Left renal cortex interstitium (tissue), 4 donors: ENCODE results near the gene EHMT1. TPM values are rescaled to one million over a fixed set of nuclear protein-coding genes. Genes with fewer than 3 reads are reported as not detected.

Experiments used
- DNase-seq, 4 donors: peaks; one replicate each; pipeline ENCODE4 v3.0.0-alpha.2; 2013; ENCODE audit warnings: low read depth in 4 of 4, low spot score in 2 of 4, missing footprints in 1 of 4
- polyA plus RNA-seq, 4 donors: library from polyadenylated mRNA; unstranded; fragments of 120-200 nt; gene quantifications; one replicate each; pipeline ENCODE4 v1.2.1, GENCODE V29; 2013; ENCODE audit not compliant: insufficient read length in 4 of 4

The EHMT1 gene
- polyA plus RNA-seq, 4 donors, result 64.0 to 89.3 (median 74.9) TPM

- DNase-seq, result no peak
Observed at GRCh38 chr9:137642892-137643291, 24.1 kb downstream of the EHMT1 start.

DNA sequence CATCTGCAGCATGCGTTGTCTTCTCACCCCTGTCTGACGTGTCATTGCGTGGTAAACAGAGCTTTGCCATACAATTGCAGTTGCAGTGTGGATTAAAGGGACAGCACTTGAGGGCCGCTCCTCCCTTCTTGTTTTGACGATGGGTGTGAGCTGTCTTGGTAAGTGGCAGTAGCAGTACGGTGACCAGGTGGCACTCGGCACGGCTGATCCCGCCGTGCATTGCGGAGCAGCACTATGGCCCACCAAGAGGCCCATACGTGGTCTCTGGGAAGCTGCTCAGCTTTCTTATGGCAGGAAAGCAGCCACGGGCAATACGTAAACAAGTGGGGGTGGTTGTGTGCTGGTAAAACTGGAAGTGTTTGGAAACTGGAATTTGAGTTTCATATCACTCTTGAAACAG is 25.1 kb downstream of the EHMT1 start:
- DNase-seq, result no peak

GRCh38 chr9:137645211-137645610 is 26.4 kb downstream of the EHMT1 start:
- DNase-seq, result no peak

GRCh38 chr9:137646341-137646740 is 27.5 kb downstream of the EHMT1 start:
- no peak for DNase-seq

DNA sequence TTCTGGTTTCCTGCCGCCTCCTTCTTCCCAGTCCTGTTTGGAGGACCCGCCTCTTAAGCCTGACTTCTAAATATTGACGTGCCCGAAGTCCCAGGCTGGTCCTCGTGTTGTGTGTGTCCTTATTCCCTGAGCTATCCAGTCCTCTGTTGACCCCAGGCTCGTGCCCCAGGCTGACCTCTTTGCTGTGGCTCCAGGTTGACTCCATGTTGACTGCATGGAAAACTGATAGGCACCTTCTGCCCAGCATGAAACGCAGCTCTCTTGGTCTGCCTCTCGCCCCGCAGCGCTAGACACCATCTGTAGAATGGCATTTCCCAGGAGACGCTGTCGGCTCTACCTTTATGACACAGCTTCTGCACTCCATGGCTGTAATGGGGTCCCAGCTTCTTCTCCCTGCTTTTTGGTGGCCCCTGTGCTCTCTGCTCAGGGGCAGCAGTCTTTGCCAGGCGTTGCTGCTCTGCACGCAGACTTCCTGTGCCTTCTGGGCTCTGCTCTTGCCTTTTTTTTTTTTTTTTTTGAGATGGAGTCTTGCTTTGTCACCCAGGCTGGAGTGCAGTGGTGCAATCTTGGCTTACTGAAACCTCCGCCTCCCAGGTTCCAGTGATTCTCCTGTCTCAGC is 28.4 kb downstream of the EHMT1 start:
- no peak for DNase-seq

GRCh38 chr9:137648396-137648795 is 29.6 kb downstream of the EHMT1 start:
- DNase-seq, result no peak

DNA sequence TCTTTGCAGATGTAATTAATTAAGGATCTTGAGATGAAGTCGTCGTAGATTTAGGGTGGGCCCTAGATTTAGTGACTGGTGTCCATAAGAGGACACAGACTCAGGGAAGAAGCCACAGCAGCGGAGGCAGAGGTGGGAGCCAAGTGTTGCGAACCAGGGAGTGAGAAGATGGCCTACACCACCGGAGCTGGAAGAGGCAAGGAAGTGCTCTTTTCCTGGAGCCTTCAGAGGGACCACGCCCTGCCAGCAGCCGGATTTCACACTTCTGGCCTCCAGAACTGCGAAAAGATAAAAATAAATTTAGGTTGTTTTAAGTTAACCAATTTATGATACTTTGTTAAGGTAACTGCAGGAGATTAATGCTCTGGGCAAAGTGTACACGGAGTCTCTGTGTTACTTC is 30.7 kb downstream of the EHMT1 start:
- no peak for DNase-seq

GRCh38 chr9:137650259-137650658 is 31.5 kb downstream of the EHMT1 start:
- no peak for DNase-seq

DNA sequence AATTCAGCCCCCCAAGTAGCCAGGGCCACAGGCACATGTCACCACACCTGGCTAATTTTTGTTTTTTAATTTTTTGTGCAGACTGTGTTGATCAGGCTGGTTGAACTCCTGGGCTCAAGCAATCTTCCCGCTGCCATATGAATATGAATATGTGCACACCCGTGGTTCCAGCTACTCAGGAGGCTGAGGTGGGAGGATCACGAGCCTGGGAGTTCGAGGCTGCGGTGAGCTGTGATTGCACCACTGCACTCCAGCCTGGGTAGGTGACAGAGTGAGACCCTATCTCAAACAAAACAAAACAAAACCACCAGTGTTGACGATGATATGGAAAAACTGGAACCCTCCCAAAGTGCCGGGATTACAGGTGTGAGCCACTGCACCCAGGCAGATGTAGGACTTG is 32.0 kb downstream of the EHMT1 start:
- DNase-seq, result no peak

DNA sequence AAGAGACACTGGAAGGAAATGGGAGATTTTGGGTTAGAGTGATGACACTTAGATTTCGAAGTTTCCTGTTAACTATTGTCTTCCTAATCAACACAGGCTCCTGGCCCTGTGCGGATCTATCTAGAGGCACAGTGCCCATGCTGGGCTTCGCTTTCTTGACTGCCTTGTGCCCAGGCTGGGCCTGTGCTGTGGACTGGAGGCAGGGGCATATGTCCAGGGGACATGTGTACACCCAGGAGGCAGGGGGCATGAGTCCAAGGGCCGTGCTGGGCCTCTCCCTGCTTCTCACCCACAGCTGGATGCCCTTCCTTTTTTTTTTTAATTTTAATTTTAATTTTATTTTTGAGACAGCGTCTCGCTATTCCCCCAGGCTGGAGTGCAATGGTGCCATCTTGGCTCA is 37.6 kb downstream of the EHMT1 start:
- no peak for DNase-seq

DNA sequence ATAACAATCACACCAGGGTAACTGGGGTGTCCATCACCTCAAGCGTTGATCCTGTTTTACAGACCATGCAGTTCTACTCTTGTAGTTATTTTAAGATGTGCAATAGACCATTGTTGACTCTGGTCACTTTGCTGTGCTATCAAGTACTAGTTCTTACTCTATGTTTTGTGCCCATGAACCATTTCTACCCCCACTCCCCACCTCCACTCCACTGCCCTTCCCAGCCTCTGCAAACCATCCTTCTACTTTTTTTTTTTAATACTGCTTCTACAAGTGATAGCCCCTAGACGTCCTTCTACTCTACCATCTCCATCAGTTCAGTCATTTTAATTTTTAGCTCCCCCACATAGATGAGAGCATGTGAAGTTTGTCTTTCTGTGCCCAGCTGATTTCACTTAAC is 38.8 kb downstream of the EHMT1 start:
- no peak for DNase-seq

DNA sequence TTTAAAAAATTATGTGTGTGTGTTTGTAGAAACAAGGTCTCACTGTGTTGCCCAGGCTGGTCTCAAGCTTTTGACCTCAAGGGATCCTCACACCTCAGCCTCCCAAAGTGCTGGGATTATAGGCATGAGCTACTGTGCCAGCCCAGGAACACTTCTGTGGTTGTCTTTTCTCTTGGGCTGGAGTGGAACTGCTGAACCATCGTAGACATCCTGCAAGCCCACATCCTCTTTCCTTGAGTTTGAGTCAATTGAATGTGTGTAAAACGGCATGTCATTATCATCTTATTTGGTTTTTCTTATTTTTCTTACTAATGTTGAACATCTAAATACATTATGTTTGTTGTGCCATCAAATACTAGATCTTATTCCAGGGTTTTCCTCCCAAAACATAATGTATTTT is 40.0 kb downstream of the EHMT1 start:
- DNase-seq, result no peak

DNA sequence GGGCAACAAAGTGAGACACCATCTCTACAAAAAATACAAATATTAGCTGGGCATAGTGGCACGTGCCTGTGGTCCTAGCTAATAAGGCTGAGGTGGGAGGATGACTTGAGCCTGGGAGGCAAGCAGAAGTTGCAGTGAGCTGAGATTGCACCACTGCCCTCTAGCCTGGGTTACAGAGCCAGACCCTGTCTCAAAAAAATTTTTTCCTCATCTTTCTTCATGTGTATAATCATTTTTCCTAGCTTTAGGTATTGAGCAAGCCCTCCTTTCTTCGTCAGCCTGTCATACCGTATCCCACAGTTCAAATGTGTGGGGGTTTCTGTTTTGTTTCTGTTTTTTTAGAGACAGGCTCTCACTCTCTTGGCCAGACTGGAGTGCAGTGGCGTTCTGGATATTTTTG is 41.3 kb downstream of the EHMT1 start:
- DNase-seq, result no peak

DNA sequence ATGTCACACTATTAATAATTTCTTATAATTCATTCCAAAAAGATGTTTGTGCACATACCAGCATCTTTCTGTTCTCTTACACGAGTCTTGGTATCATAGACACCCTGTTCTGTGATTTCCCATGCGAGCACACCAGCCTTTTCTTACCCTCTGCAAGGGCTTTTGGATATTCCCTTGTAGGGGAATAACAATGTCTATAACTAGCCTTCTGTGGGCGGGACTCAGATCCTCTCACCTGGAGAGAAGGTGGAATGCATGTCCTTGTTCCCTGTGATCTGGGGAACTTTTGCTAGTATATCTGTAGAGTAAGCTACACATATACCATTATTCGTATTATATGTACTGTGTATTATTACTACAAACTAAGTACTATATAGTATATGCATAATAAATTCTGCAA is 44.8 kb downstream of the EHMT1 start:
- DNase-seq, result no peak

DNA sequence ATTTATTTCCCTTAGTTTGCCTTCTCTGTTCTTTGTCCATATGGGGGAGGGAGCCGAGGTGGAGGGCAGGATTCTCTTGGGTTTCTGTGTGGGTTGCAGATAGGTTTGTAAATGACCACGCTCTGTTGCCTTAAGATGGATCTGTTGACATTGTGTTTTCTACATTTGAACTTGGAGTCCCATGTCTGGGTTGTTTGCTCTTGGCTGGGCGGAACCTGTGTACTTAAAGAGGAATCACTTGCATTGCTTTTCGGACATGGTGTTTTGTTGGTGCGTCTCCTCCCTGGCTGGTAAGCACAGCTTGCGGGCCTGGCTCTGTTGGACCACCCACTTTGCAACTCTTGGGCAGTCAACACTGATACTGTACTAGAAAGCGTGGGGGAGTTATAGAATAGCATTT is 45.9 kb downstream of the EHMT1 start:
- no peak for DNase-seq

DNA sequence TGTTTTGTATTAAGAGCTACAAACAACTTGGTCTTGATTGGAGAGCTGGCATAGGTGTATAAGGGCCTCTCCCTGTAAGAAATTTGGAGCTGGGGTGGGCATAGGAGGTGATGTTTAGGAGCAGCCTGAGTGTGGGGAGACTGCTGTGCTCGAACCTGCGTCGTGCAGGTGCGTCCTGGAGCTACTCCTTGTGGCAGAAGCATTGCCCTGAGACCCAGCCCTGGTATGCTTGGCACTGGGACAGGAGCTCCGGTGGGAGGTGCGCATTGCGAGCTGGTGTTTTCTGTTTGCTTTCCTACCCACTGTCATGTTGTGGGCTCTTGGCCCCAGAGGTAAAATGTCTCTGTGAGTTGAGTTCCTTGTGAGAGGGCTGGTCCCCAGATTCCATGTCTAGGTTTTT is 46.4 kb downstream of the EHMT1 start:
- no peak for DNase-seq

GRCh38 chr9:137665697-137666512 is 47.1 kb downstream of the EHMT1 start:
- DNase-seq, result no peak

DNA sequence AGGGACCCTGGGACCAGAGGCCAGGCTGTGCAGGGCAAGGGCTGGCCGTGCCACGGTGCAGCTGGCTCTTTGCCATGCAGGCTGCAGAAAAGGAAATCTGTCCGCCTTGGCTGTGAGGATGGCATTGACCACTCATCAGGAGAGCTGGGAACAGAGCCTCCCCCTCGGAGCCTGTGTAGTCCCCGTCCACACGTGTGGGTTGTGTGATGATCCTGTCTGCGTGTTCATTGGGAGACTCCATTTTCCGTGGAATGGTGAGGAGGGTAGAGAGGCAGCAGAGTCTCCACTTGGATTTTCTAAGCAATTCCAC is 47.7 kb downstream of the EHMT1 start:
- DNase-seq, result no peak

DNA sequence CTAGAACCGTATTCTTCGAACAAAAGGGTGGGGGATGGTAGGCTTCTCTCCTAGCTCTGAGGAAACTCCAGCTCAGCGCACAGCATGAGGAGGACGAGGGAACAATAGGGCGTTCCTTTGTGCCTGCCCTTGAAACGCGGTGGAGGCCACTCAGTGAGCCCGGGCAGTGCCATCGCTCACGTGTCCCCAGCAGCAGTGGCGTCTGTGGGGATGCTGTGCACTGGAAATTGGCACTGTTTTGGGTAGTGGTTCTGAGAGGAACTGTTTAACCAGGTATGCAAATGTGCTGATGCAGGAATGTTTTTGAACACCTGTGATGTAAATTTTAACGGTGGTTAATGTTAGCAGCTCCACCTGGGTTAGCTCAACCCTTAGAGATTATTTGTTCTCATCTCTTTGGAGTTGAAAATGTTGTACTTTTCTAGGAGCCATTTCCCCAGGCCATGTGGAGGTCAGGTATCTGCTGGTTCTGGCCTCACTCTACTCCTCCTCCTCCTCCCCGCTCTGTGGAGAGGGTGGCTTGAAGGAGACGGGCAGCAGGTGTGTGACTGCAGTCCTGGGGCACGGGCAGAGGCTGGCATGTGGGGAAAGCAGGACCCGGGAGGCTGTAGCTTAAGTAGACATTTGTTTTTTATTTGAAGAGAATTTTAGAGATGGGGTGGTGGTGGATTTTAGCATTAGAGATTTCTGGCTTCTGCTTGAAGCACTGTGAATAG is 48.3 kb downstream of the EHMT1 start:
- DNase-seq, result no peak

DNA sequence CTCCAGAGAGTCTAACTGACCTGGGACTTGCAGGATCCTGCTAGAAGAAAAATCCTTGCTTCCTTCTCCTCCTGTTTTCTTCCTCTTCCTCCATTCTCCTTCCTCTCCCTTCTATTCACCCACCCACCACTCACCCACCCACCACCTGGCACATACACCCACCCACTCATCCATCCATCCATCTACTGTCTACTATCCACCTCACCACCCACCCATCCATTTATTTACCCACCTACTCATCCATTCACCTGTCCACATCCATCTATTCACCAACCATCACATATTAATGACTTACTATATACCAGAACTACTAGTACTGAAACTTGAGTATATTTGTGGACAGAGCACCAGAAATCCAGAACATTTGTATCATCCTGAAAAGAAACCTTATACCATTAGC is 49.4 kb downstream of the EHMT1 start:
- no peak for DNase-seq

DNA sequence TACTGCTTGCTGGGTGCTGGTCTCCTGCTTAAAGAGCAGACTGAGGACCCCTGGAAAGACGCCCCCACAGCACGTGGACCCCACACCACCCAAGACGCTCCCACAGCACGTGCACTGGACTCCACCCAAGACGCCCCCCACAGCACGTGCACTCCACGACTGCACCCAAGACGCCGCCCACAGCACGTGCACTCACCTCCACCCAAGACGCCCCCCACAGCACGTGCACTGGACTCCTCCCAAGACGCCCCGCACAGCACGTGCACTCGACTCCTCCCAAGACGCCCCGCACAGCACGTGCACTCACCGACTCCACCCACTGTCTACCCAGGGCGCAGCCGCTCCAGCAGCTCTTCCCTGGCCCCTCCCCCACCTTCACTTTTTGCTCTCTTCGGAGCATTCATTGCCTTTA is 50.5 kb downstream of the EHMT1 start:
- DNase-seq, result no peak
